ENCODE measurements around the gene VPS50.

VPS50 gene

GRCh38 chr7:93258661-93259060 is 26.5 kb downstream of the VPS50 start:
- H2AFZ ChIP-seq (ENCODE audit: low read length): no peak overlapping the region
- H4K20me1 ChIP-seq (ENCODE audit: insufficient read depth, low read length, poor library complexity, severe bottlenecking): no peaks in the 10 kb centered on the region
- no peaks in the 10 kb centered on the region for H3F3A ChIP-seq (ENCODE audit: low read depth)
- TF ChIP-seq EZH2phosphoT487 (IDR thresholded peaks at IDR 0.05; ENCODE audit: borderline replicate concordance) (no peak), CTCF (conservative IDR thresholded peaks at IDR 0.05; ENCODE audit: low read length) (no peak)
- H3K4me3 ChIP-seq (ENCODE audit: low read length, poor library complexity, severe bottlenecking): no peak overlapping the region
- no peaks in the 10 kb centered on the region for H3K79me2 ChIP-seq (ENCODE audit: insufficient read depth, low read length)
- H3K27me3 ChIP-seq (ENCODE audit: insufficient read depth, low read length, poor library complexity, severe bottlenecking): no peaks in the 10 kb centered on the region
- no peaks in the 10 kb centered on the region for H3K9me3 ChIP-seq (ENCODE audit: insufficient read depth, low read depth, low read length)
- H3K4me2 ChIP-seq (ENCODE audit: low read depth, low read length, poor library complexity, severe bottlenecking): no peak overlapping the region
- H3K9me2 ChIP-seq (replicated peaks; ENCODE audit: low read depth, low read length): no peaks in the 10 kb centered on the region
- peaks cover 9% of the 10 kb centered on the region; the same call in 1 of the 2 replicates for H3K36me3 ChIP-seq (ENCODE audit: insufficient read depth, low read length)
- H3K4me1 ChIP-seq (ENCODE audit: insufficient read depth, low read length, poor library complexity, severe bottlenecking): no peaks in the 10 kb centered on the region
- H3K9ac ChIP-seq (ENCODE audit: low read depth, low read length, poor library complexity, severe bottlenecking): no peak overlapping the region

GRCh38 chr7:93262535-93262934 is 30.4 kb downstream of the VPS50 start:
- TF ChIP-seq EZH2phosphoT487 (IDR thresholded peaks at IDR 0.05; ENCODE audit: borderline replicate concordance) (no peak), CTCF (conservative IDR thresholded peaks at IDR 0.05; ENCODE audit: low read length) (no peak)
- Histone ChIP-seq H3K9ac (ENCODE audit: low read depth, low read length, poor library complexity, severe bottlenecking) (no peak overlapping the region), H3K27me3 (ENCODE audit: insufficient read depth, low read length, poor library complexity, severe bottlenecking) (no peaks in the 10 kb centered on the region), H3K4me1 (ENCODE audit: insufficient read depth, low read length, poor library complexity, severe bottlenecking) (no peaks in the 10 kb centered on the region), H3K4me3 (ENCODE audit: low read length, poor library complexity, severe bottlenecking) (no peak overlapping the region), H3K79me2 (ENCODE audit: insufficient read depth, low read length) (no peaks in the 10 kb centered on the region), H3F3A (ENCODE audit: low read depth) (no peaks in the 10 kb centered on the region), H2AFZ (ENCODE audit: low read length) (no peak overlapping the region), H3K36me3 (ENCODE audit: insufficient read depth, low read length) (peaks cover 9% of the 10 kb centered on the region; the same call in 1 of the 2 replicates), H3K9me2 (replicated peaks; ENCODE audit: low read depth, low read length) (no peaks in the 10 kb centered on the region), H3K9me3 (ENCODE audit: insufficient read depth, low read depth, low read length) (no peaks in the 10 kb centered on the region), H3K4me2 (ENCODE audit: low read depth, low read length, poor library complexity, severe bottlenecking) (no peak overlapping the region), H4K20me1 (ENCODE audit: insufficient read depth, low read length, poor library complexity, severe bottlenecking) (no peaks in the 10 kb centered on the region)

- no peaks in the 10 kb centered on the region for H3K27me3 ChIP-seq (ENCODE audit: insufficient read depth, low read length, poor library complexity, severe bottlenecking)
- TF ChIP-seq EZH2phosphoT487 (IDR thresholded peaks at IDR 0.05; ENCODE audit: borderline replicate concordance) (no peak), CTCF (conservative IDR thresholded peaks at IDR 0.05; ENCODE audit: low read length) (no peak)
- no peaks in the 10 kb centered on the region for H3K79me2 ChIP-seq (ENCODE audit: insufficient read depth, low read length)
- no peak overlapping the region for H3K9ac ChIP-seq (ENCODE audit: low read depth, low read length, poor library complexity, severe bottlenecking)
- no peaks in the 10 kb centered on the region for H3F3A ChIP-seq (ENCODE audit: low read depth)
- H2AFZ ChIP-seq (ENCODE audit: low read length): no peak overlapping the region
- no peak overlapping the region for H3K4me3 ChIP-seq (ENCODE audit: low read length, poor library complexity, severe bottlenecking)
- no peak overlapping the region for H3K4me2 ChIP-seq (ENCODE audit: low read depth, low read length, poor library complexity, severe bottlenecking)
- no peaks in the 10 kb centered on the region for H3K9me2 ChIP-seq (replicated peaks; ENCODE audit: low read depth, low read length)
- peaks cover 3% of the 10 kb centered on the region; the same call in 1 of the 2 replicates for H3K36me3 ChIP-seq (ENCODE audit: insufficient read depth, low read length)
- H3K4me1 ChIP-seq (ENCODE audit: insufficient read depth, low read length, poor library complexity, severe bottlenecking): no peaks in the 10 kb centered on the region
- H3K9me3 ChIP-seq (ENCODE audit: insufficient read depth, low read depth, low read length): no peaks in the 10 kb centered on the region
- H4K20me1 ChIP-seq (ENCODE audit: insufficient read depth, low read length, poor library complexity, severe bottlenecking): no peaks in the 10 kb centered on the region
These were observed 33.1 kb downstream of the VPS50 start for GRCh38 chr7:93265220-93265619.

All from Loucy (cell line).